Superior temporal gyrus (tissue), 1 donor: Measurements from ENCODE around the gene RBL1.
"Not testable (repeated sequence)": the region's sequence is repeated elsewhere in the genome, so short reads cannot be mapped to it uniquely, and the experiment has no call there.

Source experiments
- DNase-seq: peaks from one replicate; pipeline ENCODE4 v3.0.0-alpha.2; 2016; ENCODE audit errors: extremely low spot score

Gene RBL1

DNA sequence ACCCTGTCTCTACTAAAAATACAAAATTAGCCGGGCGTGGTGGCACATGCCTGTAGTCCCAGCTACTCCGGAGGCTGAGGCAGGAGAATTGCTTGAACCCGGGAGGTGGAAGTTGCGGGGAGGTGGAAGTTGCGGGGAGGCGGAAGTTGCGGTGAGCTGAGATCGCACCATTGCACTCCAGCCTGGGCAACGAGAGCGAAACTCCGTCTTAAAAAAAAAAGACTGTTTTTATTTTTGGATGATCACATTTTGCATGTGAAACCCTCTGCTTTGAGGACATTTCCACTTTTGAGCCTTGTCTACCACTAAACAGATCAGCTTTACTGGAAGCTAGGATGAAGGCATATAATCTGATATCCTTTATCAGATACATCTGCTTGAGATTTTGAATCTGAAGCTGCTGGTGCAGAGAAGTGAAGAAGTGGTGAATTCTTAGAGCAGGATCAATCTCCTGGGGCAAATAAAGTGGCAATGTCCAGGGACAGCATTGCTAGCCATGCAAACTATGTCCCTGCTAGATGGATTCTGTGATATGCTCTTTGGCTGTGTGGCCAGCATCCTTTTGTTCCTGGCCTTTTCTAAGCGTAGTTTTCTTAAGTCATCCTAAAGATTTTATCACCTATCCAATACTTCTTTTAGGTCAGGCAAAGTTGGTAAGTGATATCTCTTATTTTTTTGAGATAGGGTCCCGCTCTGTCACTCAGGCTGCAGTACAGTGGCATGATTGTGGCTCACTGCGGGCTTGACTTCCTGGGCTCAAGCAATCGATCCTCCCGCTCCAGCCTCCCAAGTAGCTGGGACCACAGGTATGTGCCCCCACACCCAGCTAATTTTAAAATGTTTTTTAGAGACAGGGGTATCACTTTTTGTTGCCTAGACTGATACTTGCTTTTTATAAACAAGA lies 23.3 kb downstream of the RBL1 start:
- DNase-seq: no peak

DNA sequence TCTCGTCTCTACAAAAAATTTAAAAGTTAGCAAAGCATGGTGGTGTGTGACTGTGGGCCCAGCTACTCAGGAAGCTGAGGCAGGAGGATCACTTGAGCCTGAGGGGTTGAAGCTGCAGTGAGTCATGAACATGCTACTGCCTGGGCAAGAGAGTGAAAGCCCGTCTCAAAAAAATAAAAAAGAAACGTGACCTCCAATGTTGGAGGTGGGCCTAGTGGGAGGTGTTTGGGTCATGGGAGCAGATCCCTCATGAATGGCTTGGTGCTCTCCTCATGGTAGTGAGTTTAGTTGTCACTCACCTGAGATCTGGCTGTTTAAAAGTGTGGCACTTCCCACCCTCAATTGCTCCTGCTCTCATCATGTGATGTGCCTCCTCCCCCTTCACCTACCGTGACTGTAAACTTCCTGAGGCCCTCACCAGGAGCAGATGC lies 24.3 kb downstream of the RBL1 start:
- DNase-seq: no peak

GRCh38 chr20:37069563-37069962 lies 26.2 kb downstream of the RBL1 start:
- not testable (repeated sequence) for DNase-seq

GRCh38 chr20:37066168-37066567 lies 29.6 kb downstream of the RBL1 start:
- DNase-seq: no peak

DNA sequence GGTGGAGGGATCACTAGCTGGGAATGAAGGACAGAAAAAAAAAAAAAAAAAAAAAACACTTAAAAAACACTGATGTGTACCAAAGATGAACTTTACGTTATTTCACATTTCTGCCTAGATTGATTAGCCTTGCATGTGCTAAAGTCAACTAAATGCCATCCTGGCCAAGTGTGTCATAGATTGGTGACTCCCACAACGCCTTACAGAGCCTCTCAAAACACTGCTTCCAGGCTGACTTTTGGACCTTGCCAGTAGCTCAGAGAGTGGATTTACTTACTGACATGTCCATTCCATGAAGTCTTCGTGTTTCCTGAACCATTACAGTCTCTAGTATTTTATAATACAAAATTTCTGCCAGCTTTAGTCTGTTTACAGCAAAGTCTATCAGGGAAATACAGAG lies 40.5 kb downstream of the RBL1 start:
- DNase-seq: no peak

DNA sequence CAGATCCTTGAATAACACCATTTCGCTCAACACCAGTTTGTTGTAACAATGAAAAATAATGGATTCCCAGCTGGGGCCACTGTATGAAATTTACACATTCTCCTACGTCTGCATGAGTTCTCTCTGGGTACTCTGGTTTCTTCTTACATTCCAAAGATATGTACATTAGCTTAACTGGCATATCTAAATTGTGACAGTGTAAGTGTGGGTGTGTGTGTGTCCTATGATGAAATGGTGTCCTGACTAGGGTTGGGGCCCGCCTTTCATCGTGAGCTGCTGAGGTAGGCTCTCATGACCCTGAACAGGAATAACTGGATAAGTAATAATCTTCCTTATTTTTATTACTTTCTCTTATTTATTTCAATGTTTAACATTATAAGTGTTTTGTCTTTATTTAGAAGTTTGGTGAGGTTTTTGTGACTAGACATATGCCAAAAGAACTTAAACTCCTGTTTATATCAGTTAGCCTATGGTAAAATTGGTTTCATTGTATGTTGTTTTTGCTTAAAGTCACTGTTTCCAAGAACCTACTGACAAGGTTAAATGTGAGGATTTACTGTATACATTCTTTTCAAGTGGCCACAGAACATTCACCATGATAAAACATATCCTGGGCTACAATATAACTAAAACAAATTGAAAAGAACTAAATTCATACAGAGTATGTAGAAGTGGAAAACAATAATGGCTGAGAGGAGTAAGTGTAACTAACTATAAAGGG lies 42.4 kb downstream of the RBL1 start:
- DNase-seq: no peak

- DNase-seq: no peak
These were observed 52.5 kb downstream of the RBL1 start for GRCh38 chr20:37042986-37043972.

DNA sequence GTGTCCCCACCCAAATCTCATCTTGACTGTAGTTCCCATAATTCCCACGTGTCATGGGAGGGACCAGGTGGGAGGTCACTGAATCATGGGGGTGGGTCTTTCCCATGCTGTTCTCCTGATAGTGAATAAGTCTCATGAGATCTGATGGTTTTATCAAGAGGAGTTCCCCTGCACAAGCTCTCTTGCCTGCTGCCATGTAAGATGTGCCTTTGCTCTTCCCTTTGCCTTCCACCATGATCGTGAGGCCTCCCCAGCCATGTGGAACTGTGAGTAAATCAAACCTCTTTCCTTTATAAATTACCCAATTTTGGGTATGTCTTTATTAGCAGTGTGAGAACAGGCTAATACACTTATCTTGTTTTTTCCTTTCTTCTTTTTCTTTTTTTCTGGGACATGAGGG lies 56.4 kb downstream of the RBL1 start:
- DNase-seq: not testable (repeated sequence)

GRCh38 chr20:37032077-37032476 lies 63.7 kb downstream of the RBL1 start:
- no peak for DNase-seq

- DNase-seq: no peak
These were observed 75.2 kb downstream of the RBL1 start for GRCh38 chr20:37020636-37021035.

DNA sequence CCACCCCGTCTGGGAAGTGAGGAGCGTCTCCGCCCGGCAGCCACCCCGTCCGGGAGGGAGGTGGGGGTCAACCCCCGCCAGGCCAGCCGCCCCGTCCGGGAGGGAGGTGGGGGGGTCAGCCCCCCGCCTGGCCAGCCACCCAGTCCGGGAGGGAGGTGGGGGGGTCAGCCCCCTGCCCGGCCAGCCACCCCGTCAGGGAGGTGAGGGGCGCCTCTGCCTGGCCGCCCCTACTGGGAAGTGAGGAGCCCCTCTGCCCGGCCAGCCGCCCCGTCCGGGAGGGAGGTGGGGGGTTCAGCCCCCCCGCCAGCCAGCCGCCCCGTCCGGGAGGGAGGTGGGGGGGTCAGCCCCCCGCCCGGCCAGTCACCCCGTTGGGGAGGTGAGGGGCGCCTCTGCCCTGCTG lies 83.2 kb downstream of the RBL1 start:
- DNase-seq: not testable (repeated sequence)

DNA sequence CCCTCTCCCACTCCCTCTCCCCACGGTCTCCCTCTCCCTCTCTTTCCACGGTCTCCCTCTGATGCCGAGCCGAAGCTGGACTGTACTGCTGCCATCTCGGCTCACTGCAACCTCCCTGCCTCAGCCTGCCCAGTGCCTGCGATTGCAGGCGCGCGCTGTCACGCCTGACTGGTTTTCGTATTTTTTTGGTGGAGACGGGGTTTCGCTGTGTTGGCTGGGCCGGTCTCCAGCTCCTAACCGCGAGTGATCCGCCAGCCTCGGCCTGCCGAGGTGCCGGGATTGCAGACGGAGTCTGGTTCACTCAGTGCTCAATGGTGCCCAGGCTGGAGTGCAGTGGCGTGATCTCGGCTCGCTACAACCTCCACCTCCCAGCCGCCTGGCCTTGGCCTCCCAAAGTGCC lies 83.9 kb downstream of the RBL1 start:
- not testable (repeated sequence) for DNase-seq

DNA sequence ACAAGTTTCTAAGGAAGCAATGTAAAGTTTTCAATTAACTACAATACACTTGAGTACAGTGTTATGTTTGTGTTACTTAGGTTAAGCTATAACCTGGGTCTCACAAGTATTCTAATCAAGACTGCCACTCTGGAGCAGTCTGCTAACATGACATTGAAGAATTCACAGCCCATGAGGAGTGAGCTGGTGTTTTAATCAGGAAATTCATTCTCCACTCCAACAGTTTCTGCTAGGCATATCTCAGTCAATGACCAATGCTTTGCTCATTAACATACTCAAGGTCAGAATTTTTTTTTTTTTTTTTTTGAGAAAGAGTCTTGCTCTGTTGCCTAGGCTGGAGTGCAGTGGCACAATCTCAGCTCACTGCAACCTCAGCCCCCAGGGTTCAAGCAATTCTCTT lies 84.7 kb downstream of the RBL1 start:
- DNase-seq: no peak

DNA sequence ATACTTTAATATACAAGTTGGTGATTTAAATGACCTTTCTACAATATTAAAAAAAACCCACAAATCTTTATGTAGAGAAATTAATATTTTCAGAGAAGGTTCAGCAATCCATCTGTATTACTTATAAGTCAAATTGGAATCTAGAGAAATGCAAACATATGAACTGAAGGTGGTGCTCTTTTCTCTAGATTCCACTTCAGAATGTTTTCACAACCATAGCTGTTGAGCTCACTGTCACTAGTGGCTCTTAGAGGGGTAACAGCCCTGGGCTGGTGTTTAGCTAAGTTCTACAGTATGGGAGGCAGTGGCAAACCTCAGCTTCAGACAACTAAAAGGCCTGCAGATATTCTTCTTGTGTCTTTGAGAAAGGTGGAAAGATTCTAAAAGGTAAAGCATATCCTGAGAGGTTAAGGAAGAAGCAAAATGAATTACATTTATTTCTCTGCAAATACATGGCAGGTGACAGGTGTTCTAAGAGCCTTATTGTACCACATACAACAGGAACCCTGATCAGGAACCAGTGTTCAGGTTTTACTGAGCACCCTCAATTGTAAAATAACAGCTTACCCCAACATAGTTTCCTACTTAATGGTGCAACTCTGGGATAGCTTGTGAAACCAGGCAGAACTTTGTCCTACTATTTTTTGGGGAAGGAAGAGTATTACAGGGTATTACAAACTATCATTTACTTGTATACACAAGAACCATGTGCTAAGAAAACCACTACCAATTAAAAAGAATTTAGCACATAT lies 87.7 kb downstream of the RBL1 start:
- peak; percentile 18 for DNase-seq

- not testable (repeated sequence) for DNase-seq
These were observed 90.5 kb downstream of the RBL1 start for GRCh38 chr20:37005062-37005942.

- DNase-seq: not testable (repeated sequence)
These were observed 94.2 kb downstream of the RBL1 start for GRCh38 chr20:37001634-37002033.

DNA sequence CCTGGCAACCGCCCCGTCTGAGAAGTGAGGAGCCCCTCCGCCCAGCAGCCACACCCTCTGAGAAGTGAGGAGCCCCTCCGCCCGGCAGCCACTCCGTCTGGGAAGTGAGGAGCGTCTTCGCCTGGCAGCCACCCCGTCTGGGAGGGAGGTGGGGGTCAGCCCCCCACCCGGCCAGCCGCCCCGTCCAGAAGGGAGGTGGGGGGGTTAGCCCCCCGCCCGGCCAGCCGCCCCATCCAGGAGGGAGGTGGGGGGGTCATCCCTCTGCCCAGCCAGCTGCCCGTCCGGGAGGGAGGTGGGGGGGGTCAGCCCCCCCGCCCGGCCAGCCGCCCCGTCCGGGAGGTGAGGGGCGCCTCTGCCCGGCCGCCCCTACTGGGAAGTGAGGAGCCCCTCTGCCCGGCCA lies 95.6 kb downstream of the RBL1 start:
- DNase-seq: not testable (repeated sequence)

DNA sequence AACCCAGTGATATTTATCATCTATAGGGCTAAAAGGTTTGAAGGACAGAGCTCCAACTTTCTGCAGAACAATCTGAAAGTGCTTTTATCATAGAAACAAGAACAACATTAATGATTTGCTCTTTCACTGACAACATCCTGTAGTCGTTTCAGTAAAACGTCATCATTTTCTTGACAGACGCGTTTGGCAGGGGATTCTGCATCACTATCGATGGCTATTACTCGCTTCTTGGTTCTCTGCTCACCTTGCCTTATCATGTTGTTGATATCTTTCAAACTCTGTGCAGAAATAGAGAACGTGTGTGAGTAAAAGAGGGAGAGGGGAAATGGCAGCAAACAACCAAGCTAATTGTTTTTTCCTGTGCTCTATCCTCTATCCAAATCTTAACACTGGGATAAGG lies 97.1 kb downstream of the RBL1 start:
- DNase-seq: no peak

DNA sequence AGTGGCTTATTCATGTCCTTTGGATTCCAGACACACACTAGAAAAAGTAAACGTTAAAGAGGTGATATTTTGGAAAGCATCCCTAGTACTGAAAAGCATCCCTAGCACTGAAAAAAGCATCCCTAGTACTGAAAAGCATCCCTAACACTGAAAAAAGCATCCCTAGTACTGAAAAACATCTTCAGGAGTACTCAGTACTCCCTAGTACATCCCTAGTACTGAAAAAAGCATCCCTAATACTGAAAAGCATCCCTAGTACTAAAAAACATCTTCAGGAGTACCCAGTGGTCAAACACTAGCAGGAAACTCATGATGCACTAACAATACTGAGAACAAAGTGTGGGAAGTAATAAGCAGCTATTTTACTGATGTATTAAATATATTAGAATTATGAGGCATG lies 98.7 kb downstream of the RBL1 start:
- DNase-seq: no peak

GRCh38 chr20:36994221-36994620 lies 101.6 kb downstream of the RBL1 start:
- DNase-seq: not testable (repeated sequence)
